Common myeloid progenitor, CD34-positive (primary cell): Measurements from ENCODE around the gene SLC4A7.
"Not testable (repeated sequence)": the region's sequence is repeated elsewhere in the genome, so short reads cannot be mapped to it uniquely, and the experiment has no call there.

Source experiments
- CTCF ChIA-PET: fragments of 350-600 bp; sonication (Branson Sonifier 250); formaldehyde crosslinking; loops from one replicate; lab custom pipeline; 2021; ENCODE audit warnings: antibody characterized with exemption; lab: Charles Lee
- POLR2A ChIA-PET: fragments of 350-600 bp; sonication (Branson Sonifier 250); formaldehyde crosslinking; loops from one replicate; lab custom pipeline; 2021; ENCODE audit warnings: antibody characterized with exemption; lab: Charles Lee
- DNase-seq, 3 donors: peaks; one replicate each; pipeline versions ENCODE4 v3.0.0 to v3.0.0-alpha.2; 2013
- H3K27ac ChIP-seq, 2 experiments: 1 replicate in 1 of 2; 2 replicates in 1 of 2; pipeline ENCODE4 v1.7.0; 2013; ENCODE audit warnings: inconsistent platforms in 2 of 2, low read length in 2 of 2, mild to moderate bottlenecking in 2 of 2, low read depth in 1 of 2, moderate library complexity in 1 of 2; ENCODE audit not compliant: severe bottlenecking in 2 of 2, insufficient read depth in 1 of 2, poor library complexity in 1 of 2
- H3K27me3 ChIP-seq, 5 experiments: replicated peaks in 2 of 5; 1 replicate in 3 of 5; 2 replicates in 2 of 5; pipeline versions ENCODE4 v1.6.1 to v1.7.0; 2013; ENCODE audit warnings: low read length in 4 of 5, mild to moderate bottlenecking in 2 of 5, moderate library complexity in 2 of 5, inconsistent platforms in 1 of 5; ENCODE audit not compliant: insufficient read depth in 5 of 5, control insufficient read depth in 4 of 5
- H3K36me3 ChIP-seq, 4 experiments: 1 replicate in 2 of 4; 2 replicates in 2 of 4; pipeline versions ENCODE4 v1.6.1 to v1.7.0; 2013; ENCODE audit warnings: low read length in 3 of 4, control low read depth in 1 of 4, mild to moderate bottlenecking in 1 of 4; ENCODE audit not compliant: control insufficient read depth in 4 of 4, insufficient read depth in 4 of 4
- H3K4me1 ChIP-seq, 4 experiments: 1 replicate in 3 of 4; 2 replicates in 1 of 4; pipeline versions ENCODE4 v1.6.1 to v1.7.1; 2013; ENCODE audit warnings: low read length in 3 of 4, mild to moderate bottlenecking in 3 of 4, control low read depth in 1 of 4, inconsistent platforms in 1 of 4, moderate library complexity in 1 of 4; ENCODE audit not compliant: control insufficient read depth in 4 of 4, insufficient read depth in 4 of 4; ENCODE audit errors: control extremely low read depth in 1 of 4
- H3K4me3 ChIP-seq, 7 experiments: 1 replicate in 4 of 7; 2 replicates in 3 of 7; pipeline versions ENCODE4 v1.5.1 to v1.7.0; 2013; ENCODE audit warnings: mild to moderate bottlenecking in 7 of 7, low read length in 6 of 7, moderate library complexity in 6 of 7, inconsistent platforms in 2 of 7, low read depth in 2 of 7, control low read depth in 1 of 7; ENCODE audit not compliant: insufficient read depth in 4 of 7, control insufficient read depth in 1 of 7; ENCODE audit errors: extremely low read depth in 1 of 7
- H3K9me3 ChIP-seq, 5 experiments: 1 replicate in 4 of 5; 2 replicates in 1 of 5; pipeline versions ENCODE4 v1.6.1 to v1.7.1; 2013; ENCODE audit warnings: low read length in 4 of 5, mild to moderate bottlenecking in 2 of 5, inconsistent platforms in 1 of 5, low read depth in 1 of 5, moderate library complexity in 1 of 5; ENCODE audit not compliant: control insufficient read depth in 4 of 5, insufficient read depth in 2 of 5; ENCODE audit errors: control extremely low read depth in 1 of 5
- WGBS: methylation state at CpG from one replicate; pipeline ENCODE4 v1.1.5; 2013; ENCODE audit not compliant: insufficient coverage; 5-methylcytosine and 5-hydroxymethylcytosine counted together

The SLC4A7 gene

GRCh38 chr3:27438352-27438751 lies 45.8 kb downstream of the SLC4A7 start:
- H3K4me3 ChIP-seq, H3K27ac ChIP-seq, H3K4me1 ChIP-seq, H3K27me3 ChIP-seq, POLR2A ChIA-PET, DNase-seq: not testable (repeated sequence)
- CTCF ChIA-PET: interaction anchor here (1.0 kb wide), 1 partner anchor 8 kb away, joined by 3 read pairs; no protein-coding TSS in a partner anchor
- Histone ChIP-seq H3K36me3 (peaks cover 23 to 50% (median 37%) of the 10 kb centered on the region in 4 experiments), H3K9me3 (peaks cover 0 to 16% (median 2%) of the 10 kb centered on the region in 5 experiments)
- WGBS: 100% methylated on average over 3 of the region's 4 CpGs

- no peak for DNase-seq
- no peaks in the 10 kb centered on the region for H3K27me3 ChIP-seq
- H3K4me3 ChIP-seq: no peak overlapping the region
- ChIA-PET POLR2A (no interaction called here), CTCF (no interaction called here)
- H3K27ac ChIP-seq: no peak overlapping the region
- whole genome bisulfite sequencing: 100% methylated on average over 2 of the region's 6 CpGs
- no peaks in the 10 kb centered on the region for H3K4me1 ChIP-seq
- no peaks in the 10 kb centered on the region for H3K9me3 ChIP-seq
- peaks cover 27 to 42% (median 29%) of the 10 kb centered on the region in 4 experiments for H3K36me3 ChIP-seq
Observed at GRCh38 chr3:27431116-27431515, 53.1 kb downstream of the SLC4A7 start.

GRCh38 chr3:27429909-27430308 lies 54.3 kb downstream of the SLC4A7 start:
- ChIA-PET POLR2A (no interaction called here), CTCF (no interaction called here)
- no peak for DNase-seq
- 100% methylated on average over 1 of the region's 2 CpGs for WGBS
- no peaks in the 10 kb centered on the region for H3K9me3 ChIP-seq
- H3K4me1 ChIP-seq: no peaks in the 10 kb centered on the region
- no peak overlapping the region for H3K4me3 ChIP-seq
- H3K27me3 ChIP-seq: no peaks in the 10 kb centered on the region
- peaks cover 21 to 37% (median 24%) of the 10 kb centered on the region in 4 experiments for H3K36me3 ChIP-seq
- no peak overlapping the region for H3K27ac ChIP-seq

GRCh38 chr3:27428446-27428845 lies 55.7 kb downstream of the SLC4A7 start:
- H3K9me3 ChIP-seq: no peaks in the 10 kb centered on the region
- H3K36me3 ChIP-seq: peaks cover 18 to 30% (median 25%) of the 10 kb centered on the region in 4 experiments
- DNase-seq: no peak
- H3K27me3 ChIP-seq: no peaks in the 10 kb centered on the region
- H3K4me1 ChIP-seq: no peaks in the 10 kb centered on the region
- no peak overlapping the region for H3K27ac ChIP-seq
- POLR2A ChIA-PET: no interaction called here
- CTCF ChIA-PET: interaction anchor here (0.8 to 1.1 kb wide), 2 partner anchors 10 to 83 kb away, joined by 3 read pairs; no protein-coding TSS in a partner anchor
- H3K4me3 ChIP-seq: no peak overlapping the region

GRCh38 chr3:27426926-27427325 lies 57.3 kb downstream of the SLC4A7 start:
- H3K27me3 ChIP-seq: no peaks in the 10 kb centered on the region
- no CpG with 5 or more reads among the region's 1 CpG for WGBS
- ChIA-PET POLR2A (no interaction called here), CTCF (interaction anchor here (0.6 kb wide), 1 partner anchor 926 kb away, joined by 3 read pairs; no protein-coding TSS in a partner anchor)
- no peak for DNase-seq
- no peaks in the 10 kb centered on the region for H3K4me1 ChIP-seq
- H3K4me3 ChIP-seq: no peak overlapping the region
- H3K9me3 ChIP-seq: no peaks in the 10 kb centered on the region
- H3K36me3 ChIP-seq: peaks cover 16 to 25% (median 21%) of the 10 kb centered on the region in 4 experiments
- H3K27ac ChIP-seq: no peak overlapping the region

- Histone ChIP-seq H3K9me3 (no peaks in the 10 kb centered on the region), H3K4me1 (no peaks in the 10 kb centered on the region), H3K27me3 (no peaks in the 10 kb centered on the region), H3K4me3 (no peak overlapping the region), H3K36me3 (peaks cover 16 to 22% (median 19%) of the 10 kb centered on the region in 4 experiments), H3K27ac (no peak overlapping the region)
- WGBS: 99% methylated on average over 6 of the region's 8 CpGs
- ChIA-PET POLR2A (no interaction called here), CTCF (no interaction called here)
- no peak for DNase-seq
Observed at GRCh38 chr3:27425896-27426565, 58.2 kb downstream of the SLC4A7 start.

- CTCF ChIA-PET: not testable (repeated sequence)
- H3K36me3 ChIP-seq: peaks cover 9 to 24% (median 17%) of the 10 kb centered on the region in 4 experiments
- WGBS: 100% methylated on average over 7 of the region's 13 CpGs
Observed at GRCh38 chr3:27424812-27425521, 59.2 kb downstream of the SLC4A7 start.

More at GRCh38 chr3:27424812-27425521, 59.2 kb downstream of the SLC4A7 start:
- DNase-seq, H3K27me3 ChIP-seq, H3K4me1 ChIP-seq, POLR2A ChIA-PET, H3K9me3 ChIP-seq, H3K27ac ChIP-seq, H3K4me3 ChIP-seq: not testable (repeated sequence)
